ENCODE data around the gene CCDC6.

The CCDC6 gene

GRCh38 chr10:59807629-59808620 lies 98.4 kb downstream of the CCDC6 start:
- no peaks in the 10 kb centered on the region for H3K79me1 ChIP-seq (ENCODE audit: low read depth, low read length)
- no peak overlapping the region for H2AK5ac ChIP-seq (ENCODE audit: low read depth, low read length)
- peaks cover 0 to 2% of the 10 kb centered on the region in 2 donors for H3K4me1 ChIP-seq (ENCODE audit: control insufficient read depth in 2 of 2, insufficient read depth in 1 of 2, low read depth in 1 of 2, low read length in 2 of 2)
- H2BK12ac ChIP-seq (ENCODE audit: low read length): no peak overlapping the region
- H3K9me3 ChIP-seq (replicated peaks in 1 of 2; ENCODE audit: control insufficient read depth in 2 of 2, insufficient read depth in 1 of 2, low read depth in 1 of 2, low read length in 2 of 2): peaks cover 0 to 8% of the 10 kb centered on the region in 2 donors
- H3K18ac ChIP-seq (ENCODE audit: low read length): no peak overlapping the region
- WGBS, 2 donors (ENCODE audit: extremely low coverage in 2 of 2, insufficient read length in 2 of 2, insufficient replicate concordance in 1 of 2): no CpG with 5 or more reads among the region's 9 CpGs
- H2AFZ ChIP-seq (ENCODE audit: low read length): no peak overlapping the region
- no peak overlapping the region for H2BK5ac ChIP-seq (ENCODE audit: low read length)
- H2BK120ac ChIP-seq (ENCODE audit: low read depth, low read length): no peak overlapping the region
- H2BK15ac ChIP-seq (ENCODE audit: low read length): no peak overlapping the region
- no peak overlapping the region for H3K9ac ChIP-seq (ENCODE audit: low read depth, low read length, poor library complexity)
- H3K36me3 ChIP-seq (replicated peaks in 1 of 2; ENCODE audit: control insufficient read depth in 2 of 2, insufficient read depth in 2 of 2, low read length in 2 of 2): peaks cover 23 to 98% of the 10 kb centered on the region in 2 donors
- no peak overlapping the region for H3K4ac ChIP-seq (ENCODE audit: low read length)
- H4K8ac ChIP-seq (ENCODE audit: low read depth, low read length): no peak overlapping the region
- no peak overlapping the region for H3K27ac ChIP-seq (replicated peaks; ENCODE audit: low read length)
- no peak overlapping the region for H3K23ac ChIP-seq (ENCODE audit: low read depth, low read length, poor library complexity)
- H4K91ac ChIP-seq (ENCODE audit: low read depth, low read length, poor library complexity): no peak overlapping the region
- no peak for DNase-seq (ENCODE audit: low spot score)
- no peak overlapping the region for H3K4me3 ChIP-seq (ENCODE audit: low read length in 2 of 2)
- no peak overlapping the region for H3K4me2 ChIP-seq (ENCODE audit: insufficient read depth, low read length, poor library complexity, severe bottlenecking)
- no peaks in the 10 kb centered on the region for H3K27me3 ChIP-seq (ENCODE audit: control insufficient read depth in 3 of 3, insufficient read depth in 3 of 3, low read depth in 1 of 3, low read length in 3 of 3)
- H3K14ac ChIP-seq (ENCODE audit: low read length): no peak overlapping the region

- DNase-seq (ENCODE audit: low spot score): peak; percentile 20
- no CpG with 5 or more reads among the region's 6 CpGs for WGBS, 2 donors (ENCODE audit: extremely low coverage in 2 of 2, insufficient read length in 2 of 2, insufficient replicate concordance in 1 of 2)
- Histone ChIP-seq H3K36me3 (replicated peaks in 1 of 2; ENCODE audit: control insufficient read depth in 2 of 2, insufficient read depth in 2 of 2, low read length in 2 of 2) (peaks cover 18 to 88% of the 10 kb centered on the region in 2 donors), H3K79me1 (ENCODE audit: low read depth, low read length) (no peaks in the 10 kb centered on the region), H3K9ac (ENCODE audit: low read depth, low read length, poor library complexity) (no peak overlapping the region), H3K27ac (replicated peaks; ENCODE audit: low read length) (no peak overlapping the region), H2BK120ac (ENCODE audit: low read depth, low read length) (no peak overlapping the region), H2BK12ac (ENCODE audit: low read length) (no peak overlapping the region), H3K18ac (ENCODE audit: low read length) (no peak overlapping the region), H2BK15ac (ENCODE audit: low read length) (no peak overlapping the region), H3K4me2 (ENCODE audit: insufficient read depth, low read length, poor library complexity, severe bottlenecking) (no peak overlapping the region), H2BK5ac (ENCODE audit: low read length) (no peak overlapping the region), H3K4ac (ENCODE audit: low read length) (no peak overlapping the region), H4K8ac (ENCODE audit: low read depth, low read length) (no peak overlapping the region), H3K27me3 (ENCODE audit: control insufficient read depth in 3 of 3, insufficient read depth in 3 of 3, low read depth in 1 of 3, low read length in 3 of 3) (no peaks in the 10 kb centered on the region), H2AFZ (ENCODE audit: low read length) (no peak overlapping the region), H3K4me3 (ENCODE audit: low read length in 2 of 2) (no peak overlapping the region), H3K14ac (ENCODE audit: low read length) (no peak overlapping the region), H3K23ac (ENCODE audit: low read depth, low read length, poor library complexity) (no peak overlapping the region), H2AK5ac (ENCODE audit: low read depth, low read length) (no peak overlapping the region), H3K9me3 (replicated peaks in 1 of 2; ENCODE audit: control insufficient read depth in 2 of 2, insufficient read depth in 1 of 2, low read depth in 1 of 2, low read length in 2 of 2) (no peaks in the 10 kb centered on the region), H4K91ac (ENCODE audit: low read depth, low read length, poor library complexity) (no peak overlapping the region), H3K4me1 (ENCODE audit: control insufficient read depth in 2 of 2, insufficient read depth in 1 of 2, low read depth in 1 of 2, low read length in 2 of 2) (peaks cover 0 to 2% of the 10 kb centered on the region in 2 donors)
Measured at GRCh38 chr10:59805014-59805413, 101.3 kb downstream of the CCDC6 start.

GRCh38 chr10:59804220-59804619 lies 102.1 kb downstream of the CCDC6 start:
- Histone ChIP-seq H3K4me2 (ENCODE audit: insufficient read depth, low read length, poor library complexity, severe bottlenecking) (no peak overlapping the region), H3K4ac (ENCODE audit: low read length) (no peak overlapping the region), H3K18ac (ENCODE audit: low read length) (no peak overlapping the region), H4K91ac (ENCODE audit: low read depth, low read length, poor library complexity) (no peak overlapping the region), H3K27me3 (ENCODE audit: control insufficient read depth in 3 of 3, insufficient read depth in 3 of 3, low read depth in 1 of 3, low read length in 3 of 3) (no peaks in the 10 kb centered on the region), H2BK15ac (ENCODE audit: low read length) (no peak overlapping the region), H2AK5ac (ENCODE audit: low read depth, low read length) (no peak overlapping the region), H2BK120ac (ENCODE audit: low read depth, low read length) (no peak overlapping the region), H3K23ac (ENCODE audit: low read depth, low read length, poor library complexity) (no peak overlapping the region), H3K4me1 (ENCODE audit: control insufficient read depth in 2 of 2, insufficient read depth in 1 of 2, low read depth in 1 of 2, low read length in 2 of 2) (peaks cover 0 to 2% of the 10 kb centered on the region in 2 donors), H3K14ac (ENCODE audit: low read length) (no peak overlapping the region), H3K36me3 (replicated peaks in 1 of 2; ENCODE audit: control insufficient read depth in 2 of 2, insufficient read depth in 2 of 2, low read length in 2 of 2) (peaks cover 17 to 86% of the 10 kb centered on the region in 2 donors), H2AFZ (ENCODE audit: low read length) (no peak overlapping the region), H3K9me3 (replicated peaks in 1 of 2; ENCODE audit: control insufficient read depth in 2 of 2, insufficient read depth in 1 of 2, low read depth in 1 of 2, low read length in 2 of 2) (no peaks in the 10 kb centered on the region), H2BK5ac (ENCODE audit: low read length) (no peak overlapping the region), H3K9ac (ENCODE audit: low read depth, low read length, poor library complexity) (no peak overlapping the region), H3K79me1 (ENCODE audit: low read depth, low read length) (no peaks in the 10 kb centered on the region), H3K27ac (replicated peaks; ENCODE audit: low read length) (no peak overlapping the region), H4K8ac (ENCODE audit: low read depth, low read length) (no peak overlapping the region), H3K4me3 (ENCODE audit: low read length in 2 of 2) (no peak overlapping the region), H2BK12ac (ENCODE audit: low read length) (no peak overlapping the region)
- WGBS, 2 donors (ENCODE audit: extremely low coverage in 2 of 2, insufficient read length in 2 of 2, insufficient replicate concordance in 1 of 2): no CpG with 5 or more reads among the region's 4 CpGs
- DNase-seq (ENCODE audit: low spot score): no peak

GRCh38 chr10:59803714-59804113 lies 102.6 kb downstream of the CCDC6 start:
- H3K4ac ChIP-seq (ENCODE audit: low read length): no peak overlapping the region

More at GRCh38 chr10:59803714-59804113, 102.6 kb downstream of the CCDC6 start:
- no peak overlapping the region for H2AK5ac ChIP-seq (ENCODE audit: low read depth, low read length)
- H3K9ac ChIP-seq (ENCODE audit: low read depth, low read length, poor library complexity): peak overlapping the region; percentile 25
- no peak overlapping the region for H2BK15ac ChIP-seq (ENCODE audit: low read length)
- no peak overlapping the region for H3K27ac ChIP-seq (replicated peaks; ENCODE audit: low read length)
- no peak overlapping the region for H3K4me3 ChIP-seq (ENCODE audit: low read length in 2 of 2)
- no peak for DNase-seq (ENCODE audit: low spot score)
- H3K9me3 ChIP-seq (replicated peaks in 1 of 2; ENCODE audit: control insufficient read depth in 2 of 2, insufficient read depth in 1 of 2, low read depth in 1 of 2, low read length in 2 of 2): no peaks in the 10 kb centered on the region
- peaks cover 0 to 2% of the 10 kb centered on the region in 2 donors for H3K4me1 ChIP-seq (ENCODE audit: control insufficient read depth in 2 of 2, insufficient read depth in 1 of 2, low read depth in 1 of 2, low read length in 2 of 2)
- WGBS, 2 donors (ENCODE audit: extremely low coverage in 2 of 2, insufficient read length in 2 of 2, insufficient replicate concordance in 1 of 2): no CpG with 5 or more reads among the region's 1 CpG
- no peak overlapping the region for H3K18ac ChIP-seq (ENCODE audit: low read length)
- no peak overlapping the region for H2AFZ ChIP-seq (ENCODE audit: low read length)
- no peak overlapping the region for H2BK120ac ChIP-seq (ENCODE audit: low read depth, low read length)
- no peak overlapping the region for H3K23ac ChIP-seq (ENCODE audit: low read depth, low read length, poor library complexity)
- H3K14ac ChIP-seq (ENCODE audit: low read length): no peak overlapping the region
- no peak overlapping the region for H3K4me2 ChIP-seq (ENCODE audit: insufficient read depth, low read length, poor library complexity, severe bottlenecking)
- H3K36me3 ChIP-seq (replicated peaks in 1 of 2; ENCODE audit: control insufficient read depth in 2 of 2, insufficient read depth in 2 of 2, low read length in 2 of 2): peaks cover 17 to 82% of the 10 kb centered on the region in 2 donors
- no peak overlapping the region for H4K8ac ChIP-seq (ENCODE audit: low read depth, low read length)
- H3K27me3 ChIP-seq (ENCODE audit: control insufficient read depth in 3 of 3, insufficient read depth in 3 of 3, low read depth in 1 of 3, low read length in 3 of 3): no peaks in the 10 kb centered on the region
- H4K91ac ChIP-seq (ENCODE audit: low read depth, low read length, poor library complexity): no peak overlapping the region
- H2BK5ac ChIP-seq (ENCODE audit: low read length): no peak overlapping the region
- no peaks in the 10 kb centered on the region for H3K79me1 ChIP-seq (ENCODE audit: low read depth, low read length)
- no peak overlapping the region for H2BK12ac ChIP-seq (ENCODE audit: low read length)
